ENCODE measurements around the gene PSMD13.

- TF ChIP-seq, protein P1, sequence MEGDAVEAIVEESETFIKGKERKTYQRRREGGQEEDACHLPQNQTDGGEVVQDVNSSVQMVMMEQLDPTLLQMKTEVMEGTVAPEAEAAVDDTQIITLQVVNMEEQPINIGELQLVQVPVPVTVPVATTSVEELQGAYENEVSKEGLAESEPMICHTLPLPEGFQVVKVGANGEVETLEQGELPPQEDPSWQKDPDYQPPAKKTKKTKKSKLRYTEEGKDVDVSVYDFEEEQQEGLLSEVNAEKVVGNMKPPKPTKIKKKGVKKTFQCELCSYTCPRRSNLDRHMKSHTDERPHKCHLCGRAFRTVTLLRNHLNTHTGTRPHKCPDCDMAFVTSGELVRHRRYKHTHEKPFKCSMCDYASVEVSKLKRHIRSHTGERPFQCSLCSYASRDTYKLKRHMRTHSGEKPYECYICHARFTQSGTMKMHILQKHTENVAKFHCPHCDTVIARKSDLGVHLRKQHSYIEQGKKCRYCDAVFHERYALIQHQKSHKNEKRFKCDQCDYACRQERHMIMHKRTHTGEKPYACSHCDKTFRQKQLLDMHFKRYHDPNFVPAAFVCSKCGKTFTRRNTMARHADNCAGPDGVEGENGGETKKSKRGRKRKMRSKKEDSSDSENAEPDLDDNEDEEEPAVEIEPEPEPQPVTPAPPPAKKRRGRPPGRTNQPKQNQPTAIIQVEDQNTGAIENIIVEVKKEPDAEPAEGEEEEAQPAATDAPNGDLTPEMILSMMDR (IDR thresholded peaks at IDR 0.05; ENCODE audit: insufficient read depth, low read depth, low read length) = no peak
- TF ChIP-seq EZH2 (IDR thresholded peaks at IDR 0.05; ENCODE audit: insufficient read depth, low read length) = no peak
These were observed 31.4 kb upstream of the PSMD13 start for GRCh38 chr11:205221-206001.
